Renal pelvis (tissue), 12 donors: ENCODE measurements around the gene GHDC. TPM values are rescaled to one million over a fixed set of nuclear protein-coding genes. Genes with fewer than 3 reads are reported as not detected.
"Not testable (repeated sequence)": the region's sequence is repeated elsewhere in the genome, so short reads cannot be mapped to it uniquely, and the experiment has no call there.

ENCODE experiments used
- DNase-seq: peaks from one replicate; pipeline ENCODE4 v3.0.0-alpha.2; 2013
- long read RNA-seq, 16 experiments: transcript quantifications; one replicate each; lab custom pipeline, GENCODE V29; 2026
- polyA plus RNA-seq, 3 donors: library from polyadenylated mRNA; unstranded; fragments of 120-200 nt; gene quantifications; one replicate each; pipeline ENCODE4 v1.2.1, GENCODE V29; 2013; ENCODE audit not compliant: insufficient read length in 3 of 3

Gene GHDC, protein sequence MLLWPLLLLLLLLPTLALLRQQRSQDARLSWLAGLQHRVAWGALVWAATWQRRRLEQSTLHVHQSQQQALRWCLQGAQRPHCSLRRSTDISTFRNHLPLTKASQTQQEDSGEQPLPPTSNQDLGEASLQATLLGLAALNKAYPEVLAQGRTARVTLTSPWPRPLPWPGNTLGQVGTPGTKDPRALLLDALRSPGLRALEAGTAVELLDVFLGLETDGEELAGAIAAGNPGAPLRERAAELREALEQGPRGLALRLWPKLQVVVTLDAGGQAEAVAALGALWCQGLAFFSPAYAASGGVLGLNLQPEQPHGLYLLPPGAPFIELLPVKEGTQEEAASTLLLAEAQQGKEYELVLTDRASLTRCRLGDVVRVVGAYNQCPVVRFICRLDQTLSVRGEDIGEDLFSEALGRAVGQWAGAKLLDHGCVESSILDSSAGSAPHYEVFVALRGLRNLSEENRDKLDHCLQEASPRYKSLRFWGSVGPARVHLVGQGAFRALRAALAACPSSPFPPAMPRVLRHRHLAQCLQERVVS
- polyA plus RNA-seq = 10 to 100 TPM; 18.4 to 21.9 (median 19.3) TPM
- long read RNA-seq, donor 1, transcript GHDC-207 (10 exons, 2,396 nt) = major isoform, 5 of 6 reads
- long read RNA-seq, donor 1, partial matches to known transcripts = 0 of 6 reads
- long read RNA-seq, donor 1, other reads (novel, unspliced or antisense) = 0 of 6 reads
- long read RNA-seq, donor 2, partial matches to known transcripts = 5 of 11 reads
- long read RNA-seq, donor 2, other reads (novel, unspliced or antisense) = 0 of 11 reads
- long read RNA-seq, donor 3, partial matches to known transcripts = 0 of 3 reads
- long read RNA-seq, donor 3, other reads (novel, unspliced or antisense) = 0 of 3 reads
- long read RNA-seq, donor 4, transcript GHDC-207 (10 exons, 2,396 nt) = major isoform, 5 of 7 reads
- long read RNA-seq, donor 4, partial matches to known transcripts = 0 of 7 reads
- long read RNA-seq, donor 4, other reads (novel, unspliced or antisense) = 0 of 7 reads
- long read RNA-seq, donor 5, partial matches to known transcripts = 0 of 2 reads
- long read RNA-seq, donor 5, other reads (novel, unspliced or antisense) = 0 of 2 reads
- long read RNA-seq, donor 6, partial matches to known transcripts = 0 of 3 reads
- long read RNA-seq, donor 6, other reads (novel, unspliced or antisense) = 0 of 3 reads
- long read RNA-seq, donor 7, transcript GHDC-204 (3 exons, 592 nt) = major isoform, 5 of 7 reads
- long read RNA-seq, donor 7, partial matches to known transcripts = 0 of 7 reads
- long read RNA-seq, donor 7, other reads (novel, unspliced or antisense) = 0 of 7 reads
- long read RNA-seq, donor 8, partial matches to known transcripts = 0 of 2 reads
- long read RNA-seq, donor 8, other reads (novel, unspliced or antisense) = 0 of 2 reads
- long read RNA-seq, donor 9, transcript GHDC-207 (10 exons, 2,396 nt) = major isoform, 5 of 5 reads
- long read RNA-seq, donor 9, partial matches to known transcripts = 0 of 5 reads
- long read RNA-seq, donor 9, other reads (novel, unspliced or antisense) = 0 of 5 reads
- long read RNA-seq, donor 10, partial matches to known transcripts = 0 of 2 reads
- long read RNA-seq, donor 10, other reads (novel, unspliced or antisense) = 0 of 2 reads
- long read RNA-seq, donor 11, partial matches to known transcripts = 0 of 1 reads
- long read RNA-seq, donor 11, other reads (novel, unspliced or antisense) = 0 of 1 reads
- long read RNA-seq, donor 12, transcript GHDC-207 (10 exons, 2,396 nt) = major isoform, 7 of 7 reads
- long read RNA-seq, donor 12, partial matches to known transcripts = 0 of 7 reads
- long read RNA-seq, donor 12, other reads (novel, unspliced or antisense) = 0 of 7 reads
- long read RNA-seq, donor 13, partial matches to known transcripts = 0 of 1 reads
- long read RNA-seq, donor 13, other reads (novel, unspliced or antisense) = 0 of 1 reads
- long read RNA-seq, donor 14 = 0 reads
- long read RNA-seq, donor 15 = 0 reads
- long read RNA-seq, donor 16, transcript GHDC-207 (10 exons, 2,396 nt) = major isoform, 6 of 8 reads
- long read RNA-seq, donor 16, partial matches to known transcripts = 0 of 8 reads
- long read RNA-seq, donor 16, other reads (novel, unspliced or antisense) = 0 of 8 reads

- peak; percentile 81 for DNase-seq
Observed at GRCh38 chr17:42193969-42194899, at the start of gene GHDC. Gene GHDC (minus strand): TSS chr17:42194494. CDS start chr17:42193581, 913 bp downstream.

DNA sequence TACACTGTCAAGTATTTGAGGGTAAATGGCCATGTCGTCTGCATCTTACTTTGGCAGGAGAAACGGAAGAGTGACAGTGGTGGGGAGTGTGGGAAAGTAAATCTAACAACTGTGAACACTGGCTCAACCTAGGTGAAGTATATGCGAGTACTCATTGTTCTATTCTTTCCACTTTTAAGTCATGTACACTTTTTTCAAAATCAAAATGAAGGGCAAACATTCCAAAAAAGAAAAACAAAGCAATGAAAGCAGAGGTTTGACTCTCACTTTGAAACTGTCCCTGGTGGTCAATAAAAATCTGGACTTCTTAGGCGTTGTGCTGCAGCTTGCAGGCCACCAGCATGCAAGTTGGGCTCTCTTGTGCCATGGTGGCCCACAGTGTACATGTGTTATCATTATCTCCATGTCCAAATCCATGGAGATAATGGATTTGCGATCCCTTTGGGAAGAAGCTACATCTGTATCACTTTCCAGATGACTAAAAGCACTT lies 49.2 kb upstream of the GHDC start:
- no peak for DNase-seq

DNA sequence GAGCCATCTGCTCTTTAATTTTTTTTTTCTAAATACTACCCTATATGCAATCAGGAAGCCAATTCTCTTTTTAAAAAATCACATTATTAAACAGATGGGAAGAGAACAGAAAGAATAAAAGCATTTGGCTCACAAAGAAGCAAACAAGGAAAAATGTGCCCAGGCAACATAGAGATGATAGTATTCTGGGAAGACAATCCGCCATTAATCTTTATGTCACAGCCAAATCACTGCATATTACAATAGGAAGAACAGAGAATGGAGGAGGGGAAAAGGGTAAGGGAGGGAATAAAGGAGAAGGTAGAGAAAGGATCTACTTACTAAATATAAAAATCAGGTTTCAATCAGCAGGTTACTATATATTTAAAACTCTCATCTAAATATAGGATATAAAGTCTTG lies 47.6 kb upstream of the GHDC start:
- DNase-seq = no peak

- not testable (repeated sequence) for DNase-seq
Observed at GRCh38 chr17:42240863-42241262, 46.6 kb upstream of the GHDC start.

DNA sequence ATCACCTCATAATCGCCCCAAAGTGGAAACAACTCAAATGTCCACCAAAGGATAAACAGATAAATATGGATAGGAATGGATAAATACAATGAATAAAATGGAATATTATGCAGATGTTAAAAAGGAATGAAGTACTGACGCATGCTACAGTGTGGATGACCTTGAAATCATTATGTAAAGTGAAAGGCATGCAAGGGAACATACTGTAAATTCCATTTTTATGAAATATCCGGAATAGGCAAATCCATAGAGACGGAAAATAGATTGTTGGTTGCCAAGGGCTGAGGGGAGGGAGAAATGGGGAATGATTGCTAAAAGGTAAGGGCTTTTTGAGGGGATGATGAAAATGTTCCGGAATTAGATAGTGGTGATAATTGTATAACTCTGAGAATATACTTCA lies 45.9 kb upstream of the GHDC start:
- no peak for DNase-seq

GRCh38 chr17:42239576-42239975 lies 45.3 kb upstream of the GHDC start:
- DNase-seq = not testable (repeated sequence)

DNA sequence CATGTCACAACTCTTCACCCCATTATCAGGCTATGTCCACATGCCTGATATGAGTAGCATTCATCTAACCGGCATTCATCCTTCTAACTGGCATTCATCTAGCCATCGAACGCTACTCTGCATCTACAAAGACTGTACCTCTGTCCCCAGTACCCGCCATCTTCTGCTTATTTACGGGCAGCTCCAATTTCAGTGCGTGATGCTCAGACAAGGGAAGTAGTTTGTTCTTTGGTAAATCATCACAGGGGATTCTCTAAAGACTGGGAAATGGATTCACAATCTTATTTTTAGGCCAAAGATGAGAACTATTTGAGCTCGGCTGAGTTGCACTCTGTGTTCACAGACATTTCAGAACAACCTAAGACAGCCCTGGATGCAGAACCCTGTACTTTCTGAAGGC lies 42.5 kb upstream of the GHDC start:
- no peak for DNase-seq

- DNase-seq = no peak
Observed at GRCh38 chr17:42233994-42234393, 39.7 kb upstream of the GHDC start.

DNA sequence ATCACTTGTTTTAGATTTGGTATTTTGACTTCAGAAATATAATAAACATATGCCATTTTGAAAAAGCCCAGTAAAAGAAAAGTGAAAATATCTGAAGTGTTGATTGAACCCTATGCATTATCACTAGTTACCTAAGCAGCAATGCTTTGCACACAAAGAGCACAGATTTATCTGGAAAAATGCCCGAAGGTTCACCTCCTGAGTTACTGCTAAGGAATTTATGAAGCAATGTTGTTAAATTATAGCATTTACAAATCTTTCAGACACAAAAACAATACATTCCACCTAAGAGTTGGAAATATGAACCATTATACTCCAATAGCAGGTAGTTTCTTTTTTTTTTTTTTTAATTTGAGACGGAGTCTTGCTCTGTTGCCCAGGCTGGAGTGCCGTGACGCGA lies 38.9 kb upstream of the GHDC start:
- DNase-seq = no peak

DNA sequence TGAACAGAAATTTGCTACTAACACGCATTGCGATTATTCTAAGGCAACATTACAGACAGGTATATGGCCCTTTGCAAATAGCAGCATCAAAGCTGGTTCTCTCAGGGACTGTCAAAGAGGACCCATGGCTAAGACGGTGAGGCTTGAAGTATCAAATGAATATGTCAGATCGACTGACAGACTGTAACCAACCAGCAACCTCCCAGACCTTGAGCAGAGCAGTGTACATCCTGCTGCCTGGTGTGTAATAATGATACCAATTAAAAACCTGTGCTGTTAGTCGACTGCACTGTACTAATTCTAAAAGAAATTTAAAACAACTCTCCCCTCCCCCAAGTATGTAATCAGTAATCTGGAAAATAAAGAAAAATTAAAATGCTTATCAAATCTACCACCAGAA lies 35.9 kb upstream of the GHDC start:
- DNase-seq = no peak

- DNase-seq = no peak
Observed at GRCh38 chr17:42227849-42228700, 33.8 kb upstream of the GHDC start.

- no peak for DNase-seq
Observed at GRCh38 chr17:42225646-42226045, 31.4 kb upstream of the GHDC start.

DNA sequence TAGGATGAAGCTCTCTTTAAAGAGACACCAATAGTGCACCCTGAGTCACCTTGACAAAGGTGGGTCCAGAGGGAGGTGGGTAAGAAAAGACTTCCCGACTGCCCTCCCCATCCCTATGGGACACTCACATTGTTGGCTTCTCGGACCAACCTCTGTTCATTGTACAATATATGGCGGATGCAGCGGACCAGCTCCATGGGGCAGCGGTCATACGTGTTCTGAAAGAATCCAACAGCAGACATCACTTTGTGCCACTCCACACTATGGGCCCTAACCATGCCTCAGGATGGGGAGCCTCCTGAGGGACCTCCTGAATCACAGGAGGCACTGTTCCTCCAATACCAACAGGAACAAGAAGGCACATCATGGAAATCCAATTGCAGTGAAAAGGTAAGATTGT lies 30.4 kb upstream of the GHDC start:
- no peak for DNase-seq

DNA sequence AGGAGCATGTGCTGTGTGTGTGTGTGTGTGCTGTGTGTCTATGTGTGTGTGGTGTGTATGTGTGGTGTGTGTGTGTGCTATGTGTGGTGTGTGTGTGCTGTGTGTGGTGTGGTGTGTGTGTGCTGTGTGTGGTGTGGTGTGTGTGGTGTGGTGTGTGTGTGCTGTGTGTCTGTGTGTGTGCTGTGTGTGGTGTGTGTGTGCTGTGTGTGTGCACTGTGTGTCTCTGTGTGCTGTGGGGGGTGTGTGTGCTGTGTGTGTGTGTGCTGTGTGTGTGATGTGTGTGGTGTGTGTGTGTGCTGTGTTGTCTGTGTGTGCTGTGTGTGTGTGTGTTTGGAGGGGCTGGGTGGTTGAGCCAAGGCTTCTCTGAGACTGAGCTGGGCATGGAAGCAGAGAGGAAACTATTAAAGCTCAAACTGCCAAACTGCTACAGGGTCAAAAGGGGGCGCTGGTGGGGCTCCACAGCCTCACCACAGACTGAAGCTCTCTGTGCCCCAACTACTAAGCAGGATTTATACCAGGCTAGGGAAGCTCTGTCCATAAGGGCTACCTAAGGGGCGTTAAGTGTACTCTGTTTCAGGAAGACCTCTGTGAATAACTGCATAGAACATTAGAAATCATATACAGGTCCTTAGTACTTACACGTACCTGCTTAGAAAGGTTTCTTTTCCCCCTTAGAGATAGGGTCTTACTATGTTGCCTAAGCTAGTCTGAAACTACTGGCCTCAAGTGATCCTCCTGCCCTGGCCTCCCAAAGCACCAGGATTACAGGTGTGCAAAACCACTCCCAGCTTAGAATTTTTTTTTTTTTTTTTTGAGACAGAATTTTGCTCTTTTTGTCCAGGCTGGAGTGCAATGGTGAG lies 27.8 kb upstream of the GHDC start:
- DNase-seq = peak; percentile 33

DNA sequence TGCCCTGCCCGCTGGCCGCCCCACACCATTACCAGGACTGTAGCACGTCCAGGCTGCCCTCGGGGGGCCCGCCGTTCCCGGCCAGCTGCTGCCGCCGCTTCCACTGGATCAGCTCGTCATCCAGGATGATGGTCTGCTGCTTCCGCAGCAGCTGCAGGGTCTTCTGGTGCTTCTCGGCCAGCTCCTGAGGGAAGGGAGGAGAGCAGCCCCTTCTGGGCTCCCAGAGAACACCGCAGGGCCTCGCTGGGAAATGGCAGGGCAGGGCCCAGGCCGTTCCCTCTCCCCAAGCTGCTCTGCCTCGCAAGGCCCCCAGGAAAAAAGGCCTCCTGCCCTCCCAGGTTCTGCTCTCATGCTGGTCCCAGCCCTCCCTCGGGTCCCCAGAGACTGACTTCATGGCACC lies 25.0 kb upstream of the GHDC start:
- DNase-seq = not testable (repeated sequence)

GRCh38 chr17:42214156-42214555 lies 19.9 kb upstream of the GHDC start:
- no peak for DNase-seq

- DNase-seq = no peak
Observed at GRCh38 chr17:42212382-42212781, 18.1 kb upstream of the GHDC start.
